HAP-1 (cell line): ENCODE data around the gene TSSC4.

Experiments used
- DNase-seq, 2 experiments: peaks; one replicate each; pipeline ENCODE4 v3.0.0-alpha.2; 2016 to 2020; ENCODE audit warnings: low spot score in 2 of 2
- H3K27me3 ChIP-seq: fragments of 250-450 bp; sonication (Bioruptor Pico); 2 replicates; pipeline ENCODE4 v1.5.1; 2020; ENCODE audit warnings: low read depth, mild to moderate bottlenecking, moderate library complexity
- H3K36me3 ChIP-seq: fragments of 250-450 bp; sonication (Bioruptor Pico); replicated peaks from 2 replicates; pipeline ENCODE4 v1.5.1; 2020; ENCODE audit warnings: mild to moderate bottlenecking
- H3K4me1 ChIP-seq: fragments of 250-450 bp; sonication (Bioruptor Pico); 2 replicates; pipeline ENCODE4 v1.5.1; 2020; ENCODE audit warnings: mild to moderate bottlenecking
- H3K4me3 ChIP-seq: fragments of 250-450 bp; sonication (Bioruptor Pico); 2 replicates; pipeline ENCODE4 v1.5.1; 2020; ENCODE audit warnings: mild to moderate bottlenecking, moderate library complexity
- H3K9me3 ChIP-seq: fragments of 250-450 bp; sonication (Bioruptor Pico); 2 replicates; pipeline ENCODE4 v1.5.1; 2020; ENCODE audit warnings: mild to moderate bottlenecking, moderate library complexity
- in situ Hi-C: fragments of 300-500 bp; cut with MboI; formaldehyde crosslinking; loops from 3 replicates; pipeline ENCODE4 v1.14.3; 2020; ENCODE audit warnings: low sequenced_read_pairs, inconsistent platforms, mixed read lengths

TSSC4 gene

DNA sequence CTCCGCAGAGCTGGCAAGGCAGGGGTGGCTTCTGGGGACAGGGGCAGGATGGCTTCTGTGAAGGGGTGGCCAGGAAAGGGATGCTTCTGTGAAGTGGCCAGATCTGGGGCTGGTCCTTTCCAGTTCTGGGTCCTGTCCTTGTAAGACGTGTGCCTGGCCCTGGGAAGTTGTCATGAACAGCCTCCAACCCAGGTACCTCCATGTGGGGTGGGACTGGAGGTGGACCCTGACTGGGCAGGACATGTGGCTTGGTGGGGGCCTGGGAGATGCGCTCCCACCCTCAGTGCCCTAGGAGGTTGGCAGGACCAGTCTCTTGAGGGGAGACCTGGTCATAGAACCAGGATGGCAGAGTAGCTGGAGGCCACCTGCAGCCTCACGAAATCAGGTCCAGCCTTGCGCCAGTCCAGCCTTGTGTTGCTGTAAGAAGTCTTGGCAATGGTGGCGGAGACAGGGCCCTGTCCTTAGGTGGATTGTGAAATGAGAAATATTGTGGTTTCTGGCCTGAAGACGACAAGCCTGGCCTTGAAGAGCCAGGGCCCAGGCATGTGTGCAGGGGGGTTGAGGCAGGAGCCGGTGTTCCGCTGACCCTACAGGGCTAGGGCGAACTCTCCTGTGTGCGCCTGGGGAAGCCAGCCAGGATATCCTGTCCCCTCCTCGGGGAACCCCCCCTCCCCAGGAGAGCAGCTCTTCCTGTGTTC is 46.9 kb downstream of the TSSC4 start:
- in situ Hi-C loops: no loop called here
- H3K36me3 ChIP-seq: no peaks in the 10 kb centered on the region
- 0 out of 2 replicates have a peak, but pooled peaks cover 3% of the 10 kb centered on the region for H3K27me3 ChIP-seq
- H3K4me1 ChIP-seq: no peaks in the 10 kb centered on the region
- no peaks in the 10 kb centered on the region for H3K9me3 ChIP-seq
- no peak overlapping the region for H3K4me3 ChIP-seq
- DNase-seq: no peak

GRCh38 chr11:2447951-2448650 is 47.6 kb downstream of the TSSC4 start:
- in situ Hi-C loops: no loop called here
- Histone ChIP-seq H3K4me1 (no peaks in the 10 kb centered on the region), H3K36me3 (no peaks in the 10 kb centered on the region), H3K4me3 (no peak overlapping the region), H3K27me3 (0 out of 2 replicates have a peak, but pooled peaks cover 3% of the 10 kb centered on the region), H3K9me3 (no peaks in the 10 kb centered on the region)
- DNase-seq: no peak

DNA sequence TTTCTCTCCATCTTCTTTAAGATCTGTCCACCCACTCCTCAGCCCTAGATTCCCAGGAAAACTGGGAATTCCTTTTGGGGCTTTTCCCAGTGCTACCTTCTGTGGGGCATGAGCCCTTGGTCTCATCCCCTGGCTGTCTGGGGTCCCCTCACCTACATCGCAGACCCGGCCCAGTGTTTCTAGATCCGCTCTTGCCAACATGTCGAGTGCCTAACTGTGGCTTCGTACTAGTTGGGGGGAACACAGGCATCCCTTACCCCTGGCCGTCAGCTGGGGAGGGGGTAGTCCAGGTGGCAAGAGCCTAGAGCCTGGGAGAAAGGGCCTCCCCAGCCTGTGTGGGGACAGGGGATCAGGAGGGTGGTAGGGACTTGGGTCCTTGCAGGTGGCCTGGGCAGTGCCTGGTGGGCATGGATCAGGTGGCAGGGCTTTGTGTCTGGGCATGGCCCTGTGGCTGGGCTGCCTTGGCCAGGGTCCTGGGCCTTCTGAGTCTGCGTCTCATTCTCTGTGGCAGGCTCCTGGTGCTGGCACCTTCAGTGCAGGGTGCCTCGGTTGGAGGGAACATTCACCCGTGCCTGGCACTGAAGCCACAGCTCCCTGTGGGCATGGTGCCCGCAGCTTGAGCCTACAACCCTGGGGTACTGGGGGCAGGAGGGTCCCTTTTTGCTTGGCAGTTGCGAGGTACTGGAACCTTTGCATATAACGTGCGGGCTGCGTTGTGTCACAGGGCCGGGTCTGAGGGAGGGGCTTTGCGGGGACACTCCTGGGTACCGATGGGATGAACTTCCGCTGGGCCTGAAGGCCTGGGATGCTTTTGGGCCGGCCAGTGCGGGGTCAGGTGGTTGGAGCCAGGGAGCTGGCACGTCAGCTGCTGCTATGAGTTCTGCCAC is 48.4 kb downstream of the TSSC4 start:
- no peaks in the 10 kb centered on the region for H3K4me1 ChIP-seq
- no peaks in the 10 kb centered on the region for H3K9me3 ChIP-seq
- no peak for DNase-seq
- in situ Hi-C loops: no loop called here
- no peak overlapping the region for H3K4me3 ChIP-seq
- H3K36me3 ChIP-seq: no peaks in the 10 kb centered on the region
- 0 out of 2 replicates have a peak, but pooled peaks cover 3% of the 10 kb centered on the region for H3K27me3 ChIP-seq

DNA sequence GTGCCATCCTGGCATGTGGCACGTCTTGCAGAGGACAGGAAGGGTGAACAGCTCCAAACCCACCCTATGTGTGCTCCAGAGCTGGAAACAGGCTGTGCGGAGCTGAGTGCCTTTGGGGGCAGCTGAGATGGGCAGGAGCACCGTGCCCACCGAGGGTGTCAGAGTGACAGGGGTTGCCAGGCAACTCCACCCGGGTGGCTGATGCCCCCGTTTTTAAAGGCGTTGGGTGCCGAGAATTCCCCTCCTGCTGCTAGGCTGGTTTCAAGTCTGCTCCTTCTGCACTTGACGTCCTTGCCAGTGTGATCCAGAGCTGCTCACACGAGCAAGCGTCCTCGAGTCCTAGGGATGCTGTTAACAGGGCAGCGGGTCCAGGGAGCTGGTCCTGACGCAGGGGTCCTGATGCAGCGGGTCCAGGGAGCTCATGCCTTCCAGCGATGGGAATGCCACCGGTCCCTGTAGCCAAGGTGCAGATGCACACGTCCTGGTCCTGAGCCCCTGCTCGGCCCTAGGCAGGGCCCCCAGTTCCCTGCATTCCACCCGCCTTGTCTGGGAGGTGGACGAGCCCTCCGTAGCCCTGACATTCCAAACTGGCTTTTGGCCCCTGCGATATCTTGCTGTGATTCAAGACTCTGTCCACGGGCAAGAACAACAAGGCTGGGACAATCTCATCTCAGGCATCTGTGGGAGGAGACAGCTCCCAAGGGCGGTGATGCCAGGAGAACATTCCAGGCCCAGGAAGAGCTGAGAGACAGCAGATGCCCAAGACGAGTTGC is 49.2 kb downstream of the TSSC4 start:
- Histone ChIP-seq H3K4me3 (no peak overlapping the region), H3K4me1 (no peaks in the 10 kb centered on the region), H3K36me3 (no peaks in the 10 kb centered on the region), H3K9me3 (no peaks in the 10 kb centered on the region), H3K27me3 (0 out of 2 replicates have a peak, but pooled peaks cover 3% of the 10 kb centered on the region)
- no peak for DNase-seq
- in situ Hi-C loops: no loop called here

DNA sequence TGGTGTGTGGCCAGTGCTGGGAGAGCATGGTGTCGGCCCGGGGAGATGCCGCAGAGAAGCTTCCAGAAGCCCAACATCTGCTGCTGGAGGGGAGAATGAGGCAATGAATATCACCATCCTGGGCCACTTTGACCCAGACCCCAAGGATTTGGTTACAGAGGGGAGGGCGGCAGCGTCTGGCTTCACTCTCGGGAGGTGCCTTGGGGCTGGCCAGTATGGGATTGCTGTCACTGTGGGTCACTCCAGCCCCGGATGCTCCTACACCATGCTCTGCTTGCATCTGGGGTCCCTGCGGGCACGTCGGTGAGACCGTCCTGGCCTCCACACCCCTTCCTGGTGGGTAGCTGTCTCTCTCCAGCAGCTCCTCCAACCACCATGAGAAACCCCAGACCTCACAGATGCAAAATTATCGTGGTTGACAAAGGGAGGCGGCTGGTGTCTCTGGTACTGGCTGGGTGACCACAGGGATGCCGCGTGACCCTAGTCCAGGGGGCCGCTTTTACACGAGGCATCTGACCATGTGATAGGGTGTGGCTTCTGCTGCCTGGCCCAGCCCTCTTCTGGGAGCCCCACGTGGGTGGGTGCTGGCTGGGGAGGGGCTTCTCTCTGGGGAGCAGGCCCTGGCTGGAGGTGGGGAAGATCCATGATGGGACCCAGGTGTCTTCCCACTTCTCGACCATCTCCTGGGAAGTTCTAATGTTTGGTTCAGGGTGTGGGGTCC is 49.9 kb downstream of the TSSC4 start:
- H3K9me3 ChIP-seq: no peaks in the 10 kb centered on the region
- no peak for DNase-seq
- 0 out of 2 replicates have a peak, but pooled peaks cover 3% of the 10 kb centered on the region for H3K27me3 ChIP-seq
- H3K36me3 ChIP-seq: no peaks in the 10 kb centered on the region
- H3K4me3 ChIP-seq: no peak overlapping the region
- no peaks in the 10 kb centered on the region for H3K4me1 ChIP-seq
- in situ Hi-C loops: no loop called here

- no peaks in the 10 kb centered on the region for H3K27me3 ChIP-seq
- no peak for DNase-seq
- no peak overlapping the region for H3K4me3 ChIP-seq
- H3K36me3 ChIP-seq: no peaks in the 10 kb centered on the region
- H3K4me1 ChIP-seq: no peaks in the 10 kb centered on the region
- in situ Hi-C loops: no loop called here
- no peaks in the 10 kb centered on the region for H3K9me3 ChIP-seq
Measured at GRCh38 chr11:2451336-2451735, 50.8 kb downstream of the TSSC4 start.

GRCh38 chr11:2451916-2452315 is 51.4 kb downstream of the TSSC4 start:
- Histone ChIP-seq H3K27me3 (no peaks in the 10 kb centered on the region), H3K4me3 (no peak overlapping the region), H3K36me3 (no peaks in the 10 kb centered on the region), H3K9me3 (no peaks in the 10 kb centered on the region), H3K4me1 (no peaks in the 10 kb centered on the region)
- DNase-seq: no peak
- in situ Hi-C loops: no loop called here

GRCh38 chr11:2452321-2453012 is 51.9 kb downstream of the TSSC4 start:
- Histone ChIP-seq H3K27me3 (no peaks in the 10 kb centered on the region), H3K36me3 (no peaks in the 10 kb centered on the region), H3K4me3 (no peak overlapping the region), H3K9me3 (no peaks in the 10 kb centered on the region), H3K4me1 (no peaks in the 10 kb centered on the region)
- in situ Hi-C loops: no loop called here
- DNase-seq: no peak

- no peak for DNase-seq
- in situ Hi-C loops: no loop called here
- Histone ChIP-seq H3K4me1 (no peaks in the 10 kb centered on the region), H3K4me3 (no peak overlapping the region), H3K36me3 (no peaks in the 10 kb centered on the region), H3K9me3 (no peaks in the 10 kb centered on the region), H3K27me3 (no peaks in the 10 kb centered on the region)
Measured at GRCh38 chr11:2453436-2453835, 52.9 kb downstream of the TSSC4 start.
